Pancreas (tissue), 10 donors: ENCODE measurements around the gene TSPAN11. TPM values are rescaled to one million over a fixed set of nuclear protein-coding genes. Genes with fewer than 3 reads are reported as not detected.

Experiments
- ATAC-seq, 4 donors: fragments of 200-7000 bp; cut with Tn5 transposase; one replicate each; pipeline versions ENCODE4 v1.8.0 to v1.9.1; 2020; ENCODE audit warnings: mild to moderate bottlenecking in 4 of 4, moderate library complexity in 4 of 4
- DNase-seq, 6 donors: peaks; one replicate each; pipeline ENCODE4 v3.0.0-alpha.2; 2020
- FAIRE-seq: peaks from 2 replicates; lab custom pipeline; 2012; peaks lifted over from hg19 to GRCh38; lab: Jason Lieb, UNC
- H3K27ac ChIP-seq, 4 donors: fragments of 200-600 bp; sonication (generic); 1 replicate in 3 of 4; 2 replicates in 1 of 4; pipeline versions ENCODE4 v1.5.0 to v1.8.0; 2020
- H3K27me3 ChIP-seq, 4 donors: fragments of 200-600 bp; one replicate each; pipeline ENCODE4 v1.8.0; 2021
- H3K36me3 ChIP-seq, 3 donors: fragments of 200-600 bp; sonication (generic) in 1 of 3; one replicate each; pipeline versions ENCODE4 v1.5.0 to v1.8.0; 2020 to 2021
- H3K4me1 ChIP-seq, 3 donors: fragments of 200-600 bp; one replicate each; pipeline ENCODE4 v1.8.0; 2021
- H3K4me3 ChIP-seq, 4 donors: fragments of 200-600 bp; sonication (generic) in 2 of 4; one replicate each; pipeline versions ENCODE4 v1.5.0 to v1.8.0; 2020 to 2021
- H3K9me3 ChIP-seq, 4 donors: fragments of 200-600 bp; one replicate each; pipeline ENCODE4 v1.8.0; 2021
- WGBS, 2 donors: extraction: QIAGEN DNeasy Blood & Tissue Kit; methylation state at CpG; one replicate each; pipeline ENCODE4 v1.1.7; 2013; 5-methylcytosine and 5-hydroxymethylcytosine counted together
- intact Hi-C, 3 donors: fragments of 100-400 bp; cut with DNase I; formaldehyde crosslinking; loops; one replicate each; pipeline versions ENCODE4 v1.11.1 to v1.14.2; 2022
- polyA plus RNA-seq, 2 donors: library from polyadenylated mRNA; stranded (reverse); fragments of 200-250 nt; gene quantifications; one replicate each; pipeline ENCODE4 v1.2.3, GENCODE V29; 2013
- total RNA-seq, 6 donors: library from RNA; stranded (reverse); fragmentation: NEBNext Ultra II Directional in 4 of 6; extraction: Animal tissue kit (Norgen Biotek cat#: 25700) in 4 of 6; gene quantifications; one replicate each; pipeline versions ENCODE4 v1.2.1 to v1.2.4, GENCODE V29; 2021 to 2023
- TF ChIP-seq, protein P1 (sequence below), 4 donors: fragments of 200-600 bp; sonication (generic) in 3 of 4; IDR thresholded peaks; one replicate each; pipeline versions ENCODE4 v1.5.0 to v1.8.0; 2021; ENCODE audit warnings: antibody characterized with exemption in 4 of 4
- donor health status: healthy with polysubstance abuse.
- donor health status: DM: no; HTN: no; CAD: no; lungs with moderate emphysema.
- donor health status: DM: no; HTN: no; CAD: no.
- donor health status: control.
- donor health status: control.
- donor health status: Bipolar disorder and iron deficiency.
- donor health status: DM: yes; HTN: yes; CAD: no.
- donor health status: DM: no; HTN: no; CAD: no.
- donor health status: DM: no; HTN: no; CAD: no.
- donor health status: DM: yes; HTN: yes; CAD: no.

The TSPAN11 gene
- total and polyA plus RNA-seq, 8 donors: 0.13 to 2.2 (median 0.44) TPM

DNA sequence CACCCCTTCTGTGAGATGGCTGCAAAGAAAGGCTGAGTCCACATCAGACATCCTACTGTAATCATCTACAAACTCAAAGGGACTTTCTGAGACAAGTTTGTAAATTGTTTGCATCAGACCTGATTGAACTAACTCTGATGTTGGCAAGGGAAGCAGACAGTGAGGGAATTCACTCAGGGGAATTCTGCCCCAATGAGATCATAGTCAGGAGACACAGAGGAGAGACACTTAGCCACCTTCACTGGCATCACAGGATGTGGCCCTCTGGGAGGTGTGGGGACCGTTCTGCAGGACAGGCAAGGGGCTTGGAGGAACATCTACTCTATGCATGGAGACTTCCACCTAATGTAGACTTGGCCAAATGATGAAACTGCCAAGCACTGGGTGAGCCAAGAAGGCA is 76.5 kb downstream of the TSPAN11 start:
- Histone ChIP-seq H3K36me3 (no peaks in the 10 kb centered on the region), H3K27me3 (no peaks in the 10 kb centered on the region), H3K9me3 (no peaks in the 10 kb centered on the region), H3K4me1 (no peaks in the 10 kb centered on the region), H3K27ac (no peak overlapping the region), H3K4me3 (no peak overlapping the region)
- WGBS, 2 donors: 43 to 71% methylated on average over 1 of the region's 1 CpG
- intact Hi-C loops: no loop called here
- TF ChIP-seq, protein P1, sequence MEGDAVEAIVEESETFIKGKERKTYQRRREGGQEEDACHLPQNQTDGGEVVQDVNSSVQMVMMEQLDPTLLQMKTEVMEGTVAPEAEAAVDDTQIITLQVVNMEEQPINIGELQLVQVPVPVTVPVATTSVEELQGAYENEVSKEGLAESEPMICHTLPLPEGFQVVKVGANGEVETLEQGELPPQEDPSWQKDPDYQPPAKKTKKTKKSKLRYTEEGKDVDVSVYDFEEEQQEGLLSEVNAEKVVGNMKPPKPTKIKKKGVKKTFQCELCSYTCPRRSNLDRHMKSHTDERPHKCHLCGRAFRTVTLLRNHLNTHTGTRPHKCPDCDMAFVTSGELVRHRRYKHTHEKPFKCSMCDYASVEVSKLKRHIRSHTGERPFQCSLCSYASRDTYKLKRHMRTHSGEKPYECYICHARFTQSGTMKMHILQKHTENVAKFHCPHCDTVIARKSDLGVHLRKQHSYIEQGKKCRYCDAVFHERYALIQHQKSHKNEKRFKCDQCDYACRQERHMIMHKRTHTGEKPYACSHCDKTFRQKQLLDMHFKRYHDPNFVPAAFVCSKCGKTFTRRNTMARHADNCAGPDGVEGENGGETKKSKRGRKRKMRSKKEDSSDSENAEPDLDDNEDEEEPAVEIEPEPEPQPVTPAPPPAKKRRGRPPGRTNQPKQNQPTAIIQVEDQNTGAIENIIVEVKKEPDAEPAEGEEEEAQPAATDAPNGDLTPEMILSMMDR (IDR thresholded peaks at IDR 0.05): no peak
- ATAC-seq: peak in 1 of 4 donors; percentile 39
- no peak for DNase-seq
- no peak for FAIRE-seq

DNA sequence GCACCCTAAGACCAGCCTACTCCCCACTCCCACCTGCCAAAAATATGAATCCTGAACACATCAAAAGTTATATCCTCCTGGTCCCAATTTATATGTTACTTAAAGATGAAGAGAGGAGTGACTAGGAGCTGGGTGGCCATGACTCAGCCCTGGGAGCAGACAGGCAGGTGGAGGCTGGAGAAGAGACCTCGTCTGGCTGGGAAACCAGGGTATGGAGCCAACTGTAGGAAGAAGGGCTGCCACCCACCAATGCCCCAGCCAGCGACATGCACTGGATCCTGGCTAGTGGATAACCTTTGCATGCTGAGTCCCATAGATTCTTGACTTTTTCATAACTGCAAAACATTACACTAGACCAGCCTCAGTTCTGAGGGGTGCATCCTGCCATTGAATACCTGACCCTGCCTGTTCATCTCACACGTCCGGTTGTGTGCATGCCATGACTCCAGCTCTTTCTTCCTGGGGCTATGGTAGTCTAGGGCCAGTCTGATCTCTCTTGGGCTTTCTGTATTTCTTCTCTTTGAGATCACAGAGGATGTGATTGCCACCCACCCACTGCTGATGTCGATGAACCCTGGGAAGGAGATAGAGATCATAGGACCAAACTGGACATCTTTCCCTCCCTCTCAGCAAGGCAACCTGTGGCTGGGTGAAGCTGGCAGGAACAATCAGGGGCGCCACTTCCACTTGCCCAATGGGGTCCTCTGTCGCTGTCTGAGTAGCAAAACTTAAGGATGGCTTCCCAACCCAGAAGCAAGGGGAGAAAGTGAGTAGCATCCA is 77.5 kb downstream of the TSPAN11 start:
- FAIRE-seq (no peak), ATAC-seq (no peak), DNase-seq (peak in 2 of 6 donors; percentile 12 to 26)
- Histone ChIP-seq H3K9me3 (no peaks in the 10 kb centered on the region), H3K27me3 (no peaks in the 10 kb centered on the region), H3K27ac (no peak overlapping the region), H3K36me3 (no peaks in the 10 kb centered on the region), H3K4me1 (no peaks in the 10 kb centered on the region), H3K4me3 (no peak overlapping the region)
- WGBS, 2 donors: 82 to 96% methylated on average over 7 of the region's 7 CpGs
- TF ChIP-seq, protein P1 (IDR thresholded peaks at IDR 0.05): no peak
- intact Hi-C loops: no loop called here

DNA sequence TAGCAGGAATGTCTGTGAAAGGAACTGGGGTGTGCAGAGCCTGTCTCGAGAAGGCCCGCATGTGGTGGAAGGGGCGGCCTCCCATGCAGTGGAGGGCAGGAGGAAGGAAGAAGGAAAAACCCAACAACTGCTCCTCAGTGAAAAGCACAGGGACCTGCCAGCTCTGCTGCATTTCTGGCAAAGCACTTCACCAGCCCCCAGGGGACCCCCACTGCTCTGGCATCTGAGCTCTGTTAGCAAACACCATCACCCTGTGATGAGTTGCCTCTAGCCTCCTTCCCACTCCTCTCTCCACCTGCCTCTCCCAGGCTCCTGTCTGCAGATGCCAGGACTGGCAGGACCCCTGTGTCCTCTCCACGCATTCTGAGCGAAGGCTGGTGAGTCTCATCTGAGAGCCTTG is 78.1 kb downstream of the TSPAN11 start:
- Histone ChIP-seq H3K4me1 (no peaks in the 10 kb centered on the region), H3K9me3 (no peaks in the 10 kb centered on the region), H3K36me3 (no peaks in the 10 kb centered on the region), H3K4me3 (no peak overlapping the region), H3K27ac (no peak overlapping the region), H3K27me3 (no peaks in the 10 kb centered on the region)
- TF ChIP-seq, protein P1 (IDR thresholded peaks at IDR 0.05): no peak
- 86 to 92% methylated on average over 5 of the region's 5 CpGs for WGBS, 2 donors
- intact Hi-C loops: no loop called here
- FAIRE-seq (no peak), ATAC-seq (no peak), DNase-seq (peak in 2 of 6 donors; percentile 19 to 26)

DNA sequence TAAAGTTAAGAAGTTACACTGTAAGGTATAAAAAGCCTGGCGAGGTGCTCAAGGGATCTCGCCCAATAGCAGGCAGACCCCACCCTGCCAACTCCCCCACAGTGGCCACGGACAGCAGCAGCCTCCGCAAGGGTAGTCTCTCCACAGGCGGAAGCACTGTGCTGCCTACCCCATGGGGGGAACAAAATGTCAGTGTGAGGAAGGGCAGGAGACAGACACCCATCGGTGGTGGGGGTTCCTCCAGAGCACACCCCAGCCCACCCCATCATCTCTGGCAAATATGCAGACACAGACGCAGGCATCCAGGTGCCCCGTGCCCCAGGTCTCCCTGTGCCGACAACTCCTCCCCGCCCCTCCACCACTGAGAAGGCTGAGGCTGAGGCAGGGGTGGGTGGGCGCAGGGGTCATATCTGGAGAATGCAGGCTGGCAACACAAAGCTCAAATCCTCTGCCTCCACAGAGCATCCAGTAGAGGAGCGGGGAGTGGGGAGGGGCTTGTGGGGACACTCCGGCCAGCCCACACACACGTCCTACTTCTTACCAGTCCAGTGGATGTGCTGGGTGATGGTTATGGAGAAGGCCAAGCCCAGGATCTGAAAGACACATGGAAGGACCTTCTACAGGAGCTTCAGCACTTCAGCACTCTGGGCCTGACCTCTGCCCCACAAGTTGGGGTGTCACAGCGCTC is 78.9 kb downstream of the TSPAN11 start:
- Histone ChIP-seq H3K9me3 (no peaks in the 10 kb centered on the region), H3K4me3 (no peak overlapping the region), H3K36me3 (no peaks in the 10 kb centered on the region), H3K27me3 (no peaks in the 10 kb centered on the region), H3K4me1 (no peaks in the 10 kb centered on the region), H3K27ac (no peak overlapping the region)
- TF ChIP-seq, protein P1 (IDR thresholded peaks at IDR 0.05): no peak
- peak in 1 of 6 donors; percentile 34 for DNase-seq
- intact Hi-C loops: no loop called here
- ATAC-seq: no peak
- 86 to 94% methylated on average over 15 of the region's 15 CpGs for WGBS, 2 donors
- no peak for FAIRE-seq
